ENCODE data around the gene OR14A16. TPM values are rescaled to one million over a fixed set of nuclear protein-coding genes. Genes with fewer than 3 reads are reported as not detected.

Gene OR14A16
- polyA plus RNA-seq, 4 donors, result not detected

GRCh38 chr1:247849616-247850015 lies 25.7 kb upstream of the OR14A16 start:
- no peak for FAIRE-seq
- no peaks in the 10 kb centered on the region for H3K36me3 ChIP-seq (ENCODE audit: control insufficient read depth in 3 of 3, insufficient read depth in 2 of 3, low read depth in 1 of 3, low read length in 3 of 3)
- no peak overlapping the region for H3K27ac ChIP-seq (ENCODE audit: low read depth in 1 of 3, low read length in 2 of 3)
- no peaks in the 10 kb centered on the region for H3K9me3 ChIP-seq (ENCODE audit: control insufficient read depth in 2 of 2, insufficient read depth in 1 of 2, low read depth in 1 of 2, low read length in 1 of 2)
- H3K4me3 ChIP-seq (ENCODE audit: low read depth in 1 of 3, low read length in 3 of 3), result no peak overlapping the region
- 88 to 96% (median 91%) methylated on average over 1 of the region's 1 CpG for WGBS, 3 donors
- no peak for DNase-seq
- no peaks in the 10 kb centered on the region for H3K4me1 ChIP-seq (ENCODE audit: control insufficient read depth in 3 of 3, insufficient read depth in 2 of 3, low read depth in 1 of 3, low read length in 2 of 3)
- H3K27me3 ChIP-seq (ENCODE audit: control insufficient read depth in 3 of 3, insufficient read depth in 3 of 3, low read length in 3 of 3), result no peaks in the 10 kb centered on the region

GRCh38 chr1:247848346-247848745 lies 24.4 kb upstream of the OR14A16 start:
- no peaks in the 10 kb centered on the region for H3K36me3 ChIP-seq (ENCODE audit: control insufficient read depth in 3 of 3, insufficient read depth in 2 of 3, low read depth in 1 of 3, low read length in 3 of 3)
- FAIRE-seq (no peak), DNase-seq (no peak)
- no peak overlapping the region for H3K27ac ChIP-seq (ENCODE audit: low read depth in 1 of 3, low read length in 2 of 3)
- no peaks in the 10 kb centered on the region for H3K9me3 ChIP-seq (ENCODE audit: control insufficient read depth in 2 of 2, insufficient read depth in 1 of 2, low read depth in 1 of 2, low read length in 1 of 2)
- H3K27me3 ChIP-seq (ENCODE audit: control insufficient read depth in 3 of 3, insufficient read depth in 3 of 3, low read length in 3 of 3), result no peaks in the 10 kb centered on the region
- 82 to 88% (median 83%) methylated on average over 7 of the region's 7 CpGs for WGBS, 3 donors
- no peaks in the 10 kb centered on the region for H3K4me1 ChIP-seq (ENCODE audit: control insufficient read depth in 3 of 3, insufficient read depth in 2 of 3, low read depth in 1 of 3, low read length in 2 of 3)
- H3K4me3 ChIP-seq (ENCODE audit: low read depth in 1 of 3, low read length in 3 of 3), result no peak overlapping the region

GRCh38 chr1:247845693-247846017 lies 21.7 kb upstream of the OR14A16 start:
- no peak for DNase-seq
- no peak for FAIRE-seq
- H3K4me3 ChIP-seq (ENCODE audit: low read depth in 1 of 3, low read length in 3 of 3), result no peak overlapping the region
- no peaks in the 10 kb centered on the region for H3K9me3 ChIP-seq (ENCODE audit: control insufficient read depth in 2 of 2, insufficient read depth in 1 of 2, low read depth in 1 of 2, low read length in 1 of 2)
- 49 to 62% (median 55%) methylated on average over 5 of the region's 5 CpGs for WGBS, 3 donors
- no peaks in the 10 kb centered on the region for H3K4me1 ChIP-seq (ENCODE audit: control insufficient read depth in 3 of 3, insufficient read depth in 2 of 3, low read depth in 1 of 3, low read length in 2 of 3)
- H3K36me3 ChIP-seq (ENCODE audit: control insufficient read depth in 3 of 3, insufficient read depth in 2 of 3, low read depth in 1 of 3, low read length in 3 of 3), result no peaks in the 10 kb centered on the region
- no peak overlapping the region for H3K27ac ChIP-seq (ENCODE audit: low read depth in 1 of 3, low read length in 2 of 3)
- no peaks in the 10 kb centered on the region for H3K27me3 ChIP-seq (ENCODE audit: control insufficient read depth in 3 of 3, insufficient read depth in 3 of 3, low read length in 3 of 3)

GRCh38 chr1:247845011-247845692 lies 21.2 kb upstream of the OR14A16 start:
- 76 to 81% (median 77%) methylated on average over 12 of the region's 12 CpGs for WGBS, 3 donors
- H3K27me3 ChIP-seq (ENCODE audit: control insufficient read depth in 3 of 3, insufficient read depth in 3 of 3, low read length in 3 of 3), result no peaks in the 10 kb centered on the region
- no peak overlapping the region for H3K27ac ChIP-seq (ENCODE audit: low read depth in 1 of 3, low read length in 2 of 3)
- FAIRE-seq, result no peak
- no peaks in the 10 kb centered on the region for H3K9me3 ChIP-seq (ENCODE audit: control insufficient read depth in 2 of 2, insufficient read depth in 1 of 2, low read depth in 1 of 2, low read length in 1 of 2)
- no peak for DNase-seq
- H3K4me3 ChIP-seq (ENCODE audit: low read depth in 1 of 3, low read length in 3 of 3), result no peak overlapping the region
- no peaks in the 10 kb centered on the region for H3K4me1 ChIP-seq (ENCODE audit: control insufficient read depth in 3 of 3, insufficient read depth in 2 of 3, low read depth in 1 of 3, low read length in 2 of 3)
- no peaks in the 10 kb centered on the region for H3K36me3 ChIP-seq (ENCODE audit: control insufficient read depth in 3 of 3, insufficient read depth in 2 of 3, low read depth in 1 of 3, low read length in 3 of 3)

GRCh38 chr1:247843411-247843810 lies 19.5 kb upstream of the OR14A16 start:
- no peak for FAIRE-seq
- H3K4me3 ChIP-seq (ENCODE audit: low read depth in 1 of 3, low read length in 3 of 3), result no peak overlapping the region

GRCh38 chr1:247841796-247842195 lies 17.9 kb upstream of the OR14A16 start, which contains the start of gene OR11L1:
Gene OR11L1, minus strand, starts transcription at chr1:247841896. Its CDS starts 0 bp downstream, at chr1:247841896.
- WGBS, 3 donors, result 89 to 93% (median 90%) methylated on average over 2 of the region's 2 CpGs
- no peaks in the 10 kb centered on the region for H3K9me3 ChIP-seq (ENCODE audit: control insufficient read depth in 2 of 2, insufficient read depth in 1 of 2, low read depth in 1 of 2, low read length in 1 of 2)
- H3K27me3 ChIP-seq (ENCODE audit: control insufficient read depth in 3 of 3, insufficient read depth in 3 of 3, low read length in 3 of 3), result no peaks in the 10 kb centered on the region
- FAIRE-seq (no peak), DNase-seq (no peak)
- H3K4me1 ChIP-seq (ENCODE audit: control insufficient read depth in 3 of 3, insufficient read depth in 2 of 3, low read depth in 1 of 3, low read length in 2 of 3), result no peaks in the 10 kb centered on the region
- no peak within 1 kb of the TSS for H3K27ac ChIP-seq (ENCODE audit: low read depth in 1 of 3, low read length in 2 of 3)
- H3K4me3 ChIP-seq (ENCODE audit: low read depth in 1 of 3, low read length in 3 of 3), result no peak within 1 kb of the TSS
- H3K36me3 ChIP-seq (ENCODE audit: control insufficient read depth in 3 of 3, insufficient read depth in 2 of 3, low read depth in 1 of 3, low read length in 3 of 3), result no peaks in the 10 kb centered on the region

More at GRCh38 chr1:247843411-247843810, 19.5 kb upstream of the OR14A16 start:
- no peaks in the 10 kb centered on the region for H3K36me3 ChIP-seq (ENCODE audit: control insufficient read depth in 3 of 3, insufficient read depth in 2 of 3, low read depth in 1 of 3, low read length in 3 of 3)
- H3K27me3 ChIP-seq (ENCODE audit: control insufficient read depth in 3 of 3, insufficient read depth in 3 of 3, low read length in 3 of 3), result no peaks in the 10 kb centered on the region
- WGBS, 3 donors, result 49 to 85% (median 77%) methylated on average over 2 of the region's 2 CpGs
- no peaks in the 10 kb centered on the region for H3K4me1 ChIP-seq (ENCODE audit: control insufficient read depth in 3 of 3, insufficient read depth in 2 of 3, low read depth in 1 of 3, low read length in 2 of 3)
- no peak for DNase-seq
- no peaks in the 10 kb centered on the region for H3K9me3 ChIP-seq (ENCODE audit: control insufficient read depth in 2 of 2, insufficient read depth in 1 of 2, low read depth in 1 of 2, low read length in 1 of 2)
- no peak overlapping the region for H3K27ac ChIP-seq (ENCODE audit: low read depth in 1 of 3, low read length in 2 of 3)

- no peak for DNase-seq
- Histone ChIP-seq H3K27ac (ENCODE audit: low read depth in 1 of 3, low read length in 2 of 3) (no peak overlapping the region), H3K27me3 (ENCODE audit: control insufficient read depth in 3 of 3, insufficient read depth in 3 of 3, low read length in 3 of 3) (no peaks in the 10 kb centered on the region), H3K36me3 (ENCODE audit: control insufficient read depth in 3 of 3, insufficient read depth in 2 of 3, low read depth in 1 of 3, low read length in 3 of 3) (no peaks in the 10 kb centered on the region), H3K9me3 (ENCODE audit: control insufficient read depth in 2 of 2, insufficient read depth in 1 of 2, low read depth in 1 of 2, low read length in 1 of 2) (no peaks in the 10 kb centered on the region), H3K4me3 (ENCODE audit: low read depth in 1 of 3, low read length in 3 of 3) (no peak overlapping the region), H3K4me1 (ENCODE audit: control insufficient read depth in 3 of 3, insufficient read depth in 2 of 3, low read depth in 1 of 3, low read length in 2 of 3) (no peaks in the 10 kb centered on the region)
- FAIRE-seq, result no peak
- WGBS, 3 donors, result 80 to 83% (median 82%) methylated on average over 2 of the region's 2 CpGs
Measured at GRCh38 chr1:247840818-247841217, 16.9 kb upstream of the OR14A16 start.

- H3K27me3 ChIP-seq (ENCODE audit: control insufficient read depth in 3 of 3, insufficient read depth in 3 of 3, low read length in 3 of 3), result no peaks in the 10 kb centered on the region
- WGBS, 3 donors, result 60 to 66% (median 60%) methylated on average over 6 of the region's 6 CpGs
- H3K4me1 ChIP-seq (ENCODE audit: control insufficient read depth in 3 of 3, insufficient read depth in 2 of 3, low read depth in 1 of 3, low read length in 2 of 3), result no peaks in the 10 kb centered on the region
- DNase-seq (no peak), FAIRE-seq (no peak)
- H3K4me3 ChIP-seq (ENCODE audit: low read depth in 1 of 3, low read length in 3 of 3), result no peak overlapping the region
- H3K27ac ChIP-seq (ENCODE audit: low read depth in 1 of 3, low read length in 2 of 3), result no peak overlapping the region
- H3K36me3 ChIP-seq (ENCODE audit: control insufficient read depth in 3 of 3, insufficient read depth in 2 of 3, low read depth in 1 of 3, low read length in 3 of 3), result no peaks in the 10 kb centered on the region
- H3K9me3 ChIP-seq (ENCODE audit: control insufficient read depth in 2 of 2, insufficient read depth in 1 of 2, low read depth in 1 of 2, low read length in 1 of 2), result no peaks in the 10 kb centered on the region
Measured at GRCh38 chr1:247833601-247834000, 9.7 kb upstream of the OR14A16 start.

- Histone ChIP-seq H3K36me3 (ENCODE audit: control insufficient read depth in 3 of 3, insufficient read depth in 2 of 3, low read depth in 1 of 3, low read length in 3 of 3) (no peaks in the 10 kb centered on the region), H3K4me3 (ENCODE audit: low read depth in 1 of 3, low read length in 3 of 3) (no peak overlapping the region), H3K4me1 (ENCODE audit: control insufficient read depth in 3 of 3, insufficient read depth in 2 of 3, low read depth in 1 of 3, low read length in 2 of 3) (no peaks in the 10 kb centered on the region), H3K27ac (ENCODE audit: low read depth in 1 of 3, low read length in 2 of 3) (no peak overlapping the region), H3K9me3 (ENCODE audit: control insufficient read depth in 2 of 2, insufficient read depth in 1 of 2, low read depth in 1 of 2, low read length in 1 of 2) (peaks cover 0 to 3% of the 10 kb centered on the region in 2 donors), H3K27me3 (ENCODE audit: control insufficient read depth in 3 of 3, insufficient read depth in 3 of 3, low read length in 3 of 3) (no peaks in the 10 kb centered on the region)
- WGBS, 3 donors, result 9 to 60% (median 50%) methylated on average over 1 of the region's 1 CpG
- FAIRE-seq, result no peak
- no peak for DNase-seq
Measured at GRCh38 chr1:247829656-247830055, 5.7 kb upstream of the OR14A16 start.
